Left ventricle myocardium inferior (tissue), 1 donor: ENCODE data around the gene ZNF350. TPM values are rescaled to one million over a fixed set of nuclear protein-coding genes. Genes with fewer than 3 reads are reported as not detected.
A peak's percentile ranks its signal among the peaks of the same experiment; 100 is the strongest.
"Not testable (repeated sequence)": the region's sequence is repeated elsewhere in the genome, so short reads cannot be mapped to it uniquely, and the experiment has no call there.

Experiments
- DNase-seq: peaks from one replicate; pipeline ENCODE4 v3.0.0-alpha.2; 2020
- H3K27ac ChIP-seq: fragments of 200-600 bp; replicated peaks from 2 replicates; pipeline ENCODE4 v1.8.0; 2021
- H3K27me3 ChIP-seq: fragments of 200-600 bp; 2 replicates; pipeline ENCODE4 v1.8.0; 2021; ENCODE audit warnings: low read depth
- H3K36me3 ChIP-seq: fragments of 200-600 bp; 2 replicates; pipeline ENCODE4 v1.8.0; 2021
- H3K4me1 ChIP-seq: fragments of 200-600 bp; 2 replicates; pipeline ENCODE4 v1.8.0; 2021
- H3K4me3 ChIP-seq: fragments of 200-600 bp; 2 replicates; pipeline ENCODE4 v1.8.0; 2021; ENCODE audit warnings: mild to moderate bottlenecking, moderate library complexity
- H3K9me3 ChIP-seq: fragments of 200-600 bp; replicated peaks from 2 replicates; pipeline ENCODE4 v1.8.0; 2021
- intact Hi-C: fragments of 100-400 bp; cut with micrococcal nuclease; formaldehyde crosslinking; loops from one replicate; pipeline ENCODE4 v1.11.0; 2022
- total RNA-seq: library from RNA; stranded (reverse); fragmentation: NEBNext Ultra II Directional; extraction: Animal tissue kit (Norgen Biotek cat#: 25700); gene quantifications from one replicate; pipeline ENCODE4 v1.2.1, GENCODE V29; 2021
- TF ChIP-seq, protein P1 (sequence below): fragments of 200-600 bp; IDR thresholded peaks from 2 replicates; pipeline ENCODE4 v1.8.0; 2021; ENCODE audit warnings: antibody characterized with exemption, mild to moderate bottlenecking, borderline replicate concordance
- donor health status: DM: no; HTN: yes; CAD: no; lungs with severe emphysema.

The ZNF350 gene
- total RNA-seq, 1 donor from 2014 or later, result 8.0 TPM

DNA sequence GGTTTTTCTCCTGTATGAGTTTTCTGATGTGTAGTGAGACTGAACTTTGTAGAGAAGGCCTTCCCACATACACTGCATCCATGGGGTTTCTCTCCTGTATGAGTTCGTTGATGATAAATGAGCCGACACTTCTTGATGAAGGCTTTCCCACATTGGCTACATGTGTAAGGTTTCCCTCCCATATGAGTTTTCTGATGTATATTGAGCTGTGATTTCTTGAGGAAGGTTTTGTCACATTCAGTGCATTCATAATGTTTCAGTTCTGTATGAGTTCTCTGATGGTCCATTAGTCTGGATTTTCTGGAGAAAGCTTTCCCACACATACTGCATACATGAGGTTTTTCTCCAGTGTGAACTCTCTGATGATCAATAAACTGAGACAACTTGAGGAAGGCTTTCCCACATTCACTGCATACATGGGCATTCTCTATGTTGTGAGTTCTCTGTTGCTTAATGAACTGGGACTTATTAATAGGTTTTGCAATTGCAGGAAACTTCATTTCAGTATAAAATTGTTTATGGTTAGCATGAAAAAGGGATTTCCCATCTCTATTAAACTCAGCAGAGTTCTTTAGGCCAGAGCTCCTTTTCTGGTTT lies 7.5 kb upstream of the ZNF350 start:
- TF ChIP-seq, protein P1, sequence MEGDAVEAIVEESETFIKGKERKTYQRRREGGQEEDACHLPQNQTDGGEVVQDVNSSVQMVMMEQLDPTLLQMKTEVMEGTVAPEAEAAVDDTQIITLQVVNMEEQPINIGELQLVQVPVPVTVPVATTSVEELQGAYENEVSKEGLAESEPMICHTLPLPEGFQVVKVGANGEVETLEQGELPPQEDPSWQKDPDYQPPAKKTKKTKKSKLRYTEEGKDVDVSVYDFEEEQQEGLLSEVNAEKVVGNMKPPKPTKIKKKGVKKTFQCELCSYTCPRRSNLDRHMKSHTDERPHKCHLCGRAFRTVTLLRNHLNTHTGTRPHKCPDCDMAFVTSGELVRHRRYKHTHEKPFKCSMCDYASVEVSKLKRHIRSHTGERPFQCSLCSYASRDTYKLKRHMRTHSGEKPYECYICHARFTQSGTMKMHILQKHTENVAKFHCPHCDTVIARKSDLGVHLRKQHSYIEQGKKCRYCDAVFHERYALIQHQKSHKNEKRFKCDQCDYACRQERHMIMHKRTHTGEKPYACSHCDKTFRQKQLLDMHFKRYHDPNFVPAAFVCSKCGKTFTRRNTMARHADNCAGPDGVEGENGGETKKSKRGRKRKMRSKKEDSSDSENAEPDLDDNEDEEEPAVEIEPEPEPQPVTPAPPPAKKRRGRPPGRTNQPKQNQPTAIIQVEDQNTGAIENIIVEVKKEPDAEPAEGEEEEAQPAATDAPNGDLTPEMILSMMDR, result no peak
- no peaks in the 10 kb centered on the region for H3K4me1 ChIP-seq
- no peak overlapping the region for H3K27ac ChIP-seq
- H3K9me3 ChIP-seq, result peaks cover 100% of the 10 kb centered on the region
- no peak overlapping the region for H3K4me3 ChIP-seq
- H3K27me3 ChIP-seq, result no peaks in the 10 kb centered on the region
- peaks cover 92% of the 10 kb centered on the region for H3K36me3 ChIP-seq
- intact Hi-C loops, result no loop called here
- no peak for DNase-seq

DNA sequence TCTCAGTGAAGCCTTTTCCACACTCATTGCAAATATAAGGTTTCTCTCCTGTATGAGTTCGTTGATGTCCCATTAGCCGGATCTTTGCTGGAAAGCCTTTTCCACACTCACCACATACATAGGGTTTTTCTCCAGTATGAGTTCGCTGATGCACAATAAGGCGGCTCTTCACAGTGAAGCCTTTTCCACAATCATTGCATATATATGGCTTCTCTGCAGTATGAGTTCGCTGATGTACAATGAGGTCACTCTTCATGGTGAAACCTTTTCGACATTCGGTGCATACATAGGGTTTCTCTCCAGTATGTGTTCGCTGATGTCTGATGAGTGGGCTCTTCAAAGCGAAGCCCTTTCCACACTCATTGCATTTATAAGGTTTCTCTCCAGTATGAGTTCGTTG lies 6.8 kb upstream of the ZNF350 start:
- no peak overlapping the region for H3K4me3 ChIP-seq
- DNase-seq, result no peak
- intact Hi-C loops, result no loop called here
- H3K9me3 ChIP-seq, result peaks cover 100% of the 10 kb centered on the region
- no peaks in the 10 kb centered on the region for H3K4me1 ChIP-seq
- H3K27me3 ChIP-seq, result no peaks in the 10 kb centered on the region
- TF ChIP-seq, protein P1, result no peak
- H3K36me3 ChIP-seq, result peaks cover 85% of the 10 kb centered on the region
- no peak overlapping the region for H3K27ac ChIP-seq

DNA sequence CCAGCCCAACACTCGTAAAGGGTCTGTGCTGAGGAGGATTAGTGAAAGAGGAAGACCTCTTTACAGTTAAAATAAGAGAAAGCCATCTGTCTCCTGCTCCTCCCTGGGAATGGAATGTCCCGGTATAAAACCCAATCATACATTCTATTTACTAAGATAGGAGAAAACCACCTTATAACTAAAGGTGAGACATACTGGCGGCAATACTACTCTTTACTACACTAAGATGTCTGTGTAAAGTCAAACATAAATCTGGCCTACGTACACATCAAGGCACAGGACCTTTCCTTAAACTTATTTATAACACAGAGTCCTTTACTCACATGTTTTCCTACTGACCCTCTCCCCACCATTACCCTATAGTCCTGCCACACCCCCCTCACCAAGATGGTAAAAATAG lies 3.3 kb downstream of the ZNF350 start:
- TF ChIP-seq, protein P1, result no peak

DNA sequence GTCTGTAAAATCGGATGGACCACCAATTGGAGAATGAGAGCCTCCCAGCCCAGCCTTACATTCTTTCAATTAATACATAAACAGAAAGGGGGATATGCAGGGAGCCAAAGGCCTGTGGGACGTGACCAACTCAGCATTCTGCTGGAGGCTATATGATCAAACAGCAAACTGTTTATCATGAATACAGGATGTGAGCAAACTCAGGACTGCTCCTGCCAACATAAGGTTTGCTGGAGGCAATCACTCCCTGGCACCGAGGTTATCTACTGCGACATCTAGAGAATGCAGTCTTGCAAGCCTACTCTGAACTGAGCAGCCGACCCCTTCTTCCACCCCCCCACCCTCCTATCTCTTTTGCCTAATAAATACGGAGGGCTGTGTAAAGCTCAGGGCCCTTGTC lies 5.7 kb downstream of the ZNF350 start:
- H3K27me3 ChIP-seq, intact Hi-C loops, H3K27ac ChIP-seq, H3K4me3 ChIP-seq, DNase-seq: not testable (repeated sequence)
- peaks cover 90% of the 10 kb centered on the region for H3K9me3 ChIP-seq
- H3K4me1 ChIP-seq, result peaks cover 40% of the 10 kb centered on the region
- peaks cover 67% of the 10 kb centered on the region for H3K36me3 ChIP-seq

More for the DNA sequence above, 3.3 kb downstream of the ZNF350 start:
- Histone ChIP-seq H3K27me3 (no peaks in the 10 kb centered on the region), H3K36me3 (peaks cover 43% of the 10 kb centered on the region), H3K4me3 (no peak overlapping the region), H3K9me3 (peaks cover 78% of the 10 kb centered on the region), H3K27ac (peak overlapping the region; percentile 28), H3K4me1 (peaks cover 39% of the 10 kb centered on the region)
- intact Hi-C loops, result no loop called here
- no peak for DNase-seq

DNA sequence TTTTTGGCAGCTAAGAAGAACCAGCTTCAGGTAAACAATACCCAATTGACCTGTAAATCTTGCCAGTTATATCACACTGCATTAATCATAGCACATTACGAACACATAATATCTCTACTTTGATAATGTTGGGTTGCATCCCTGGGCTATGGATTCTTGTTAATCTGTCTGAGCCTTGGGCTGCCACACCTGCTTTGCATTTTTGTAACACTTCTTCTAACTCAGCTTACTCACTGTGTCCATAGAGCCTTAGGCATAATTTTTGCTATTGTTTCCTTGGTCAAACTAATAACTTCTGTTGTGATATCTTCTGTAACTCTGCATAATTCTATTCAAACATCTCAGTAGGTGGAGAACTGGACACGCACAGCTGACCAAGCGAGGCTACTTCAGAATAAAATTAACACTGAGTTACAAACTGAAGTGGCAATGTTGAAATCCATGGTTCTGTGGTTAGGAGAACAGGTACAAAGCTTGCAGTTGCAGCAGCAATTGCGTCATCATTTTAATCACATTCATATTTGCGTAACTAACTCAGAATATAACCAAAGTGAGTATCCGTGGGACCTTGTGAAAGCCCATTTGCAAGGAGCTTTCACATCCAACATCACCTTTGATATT lies 6.4 kb downstream of the ZNF350 start:
- Histone ChIP-seq H3K9me3 (peaks cover 96% of the 10 kb centered on the region), H3K27me3 (no peaks in the 10 kb centered on the region), H3K4me3 (no peak overlapping the region), H3K27ac (no peak overlapping the region), H3K4me1 (peaks cover 33% of the 10 kb centered on the region), H3K36me3 (peaks cover 72% of the 10 kb centered on the region)
- TF ChIP-seq, protein P1, result no peak
- no peak for DNase-seq
- intact Hi-C loops, result no loop called here

DNA sequence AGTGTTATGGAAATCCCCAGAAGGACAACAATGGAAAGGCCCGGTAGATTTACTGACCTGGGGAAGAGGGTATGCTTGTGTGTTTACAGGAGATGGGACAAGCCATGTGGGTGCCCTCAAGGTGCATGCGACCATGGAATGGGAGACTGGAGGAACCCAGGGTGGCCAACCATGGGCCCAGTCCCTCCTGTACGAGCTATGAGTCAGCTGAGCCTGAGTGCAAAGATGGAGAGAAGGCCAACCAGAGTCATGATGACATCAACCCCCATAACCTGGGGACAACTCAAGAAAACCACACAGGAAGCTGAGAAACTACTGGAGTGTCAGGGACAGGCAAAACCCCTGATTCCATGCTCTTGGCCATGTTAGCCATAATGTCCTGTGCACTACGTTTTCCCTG lies 7.8 kb downstream of the ZNF350 start:
- DNase-seq, result no peak
- no peak overlapping the region for H3K4me3 ChIP-seq
- H3K36me3 ChIP-seq, result peaks cover 86% of the 10 kb centered on the region
- no peaks in the 10 kb centered on the region for H3K27me3 ChIP-seq
- peaks cover 22% of the 10 kb centered on the region for H3K4me1 ChIP-seq
- H3K9me3 ChIP-seq, result peaks cover 96% of the 10 kb centered on the region
- TF ChIP-seq, protein P1, result no peak
- H3K27ac ChIP-seq, result no peak overlapping the region
- intact Hi-C loops, result no loop called here
